HCT116 (cell line): ENCODE results near the gene CXXC5.

ENCODE experiments used
- CEBPB ChIP-seq: IDR thresholded peaks from 2 replicates; pipeline ENCODE4 v1.6.1; 2012; ENCODE audit warnings: low read depth
- CTCF ChIP-seq, 3 experiments: fragments of 200-600 bp in 1 of 3; sonication (generic) in 1 of 3; IDR thresholded peaks in 2 of 3; conservative IDR thresholded peaks in 1 of 3; 2 replicates each; pipeline ENCODE4 v1.5.1; 2012 to 2017; ENCODE audit warnings: low read depth in 2 of 3, low read length in 2 of 3, antibody characterized with exemption in 1 of 3, borderline replicate concordance in 1 of 3, control low read depth in 1 of 3, mild to moderate bottlenecking in 1 of 3, mixed read lengths in 1 of 3, mixed run types in 1 of 3, moderate library complexity in 1 of 3; ENCODE audit not compliant: insufficient read depth in 1 of 3
- EGR1 ChIP-seq: IDR thresholded peaks from 2 replicates; pipeline ENCODE4 v1.6.1; 2012; ENCODE audit warnings: low read depth
- ELF1 ChIP-seq: IDR thresholded peaks from 2 replicates; pipeline ENCODE4 v1.6.1; 2012; ENCODE audit warnings: low read depth, borderline replicate concordance
- EZH2 ChIP-seq: fragments of 200-600 bp; sonication (generic); IDR thresholded peaks from 2 replicates; pipeline ENCODE4 v1.6.1; 2017; ENCODE audit warnings: antibody characterized with exemption, mixed run types
- MAX ChIP-seq: IDR thresholded peaks from 2 replicates; pipeline ENCODE4 v1.6.1; 2012
- POLR2A ChIP-seq: IDR thresholded peaks from 2 replicates; pipeline ENCODE4 v1.7.0; 2011; ENCODE audit warnings: borderline replicate concordance; ENCODE audit not compliant: insufficient read depth, insufficient read length; ENCODE audit errors: extremely low read depth
- REST ChIP-seq: IDR thresholded peaks from 2 replicates; pipeline ENCODE4 v1.6.1; 2012; ENCODE audit warnings: low read depth
- SIN3A ChIP-seq: IDR thresholded peaks from 2 replicates; pipeline ENCODE4 v1.6.1; 2012; ENCODE audit warnings: low read depth
- YY1 ChIP-seq: IDR thresholded peaks from 2 replicates; pipeline ENCODE4 v1.6.1; 2011; ENCODE audit warnings: low read length, low read depth, moderate library complexity, mild to moderate bottlenecking; ENCODE audit not compliant: insufficient replicate concordance; ENCODE audit errors: extremely low read depth

- TF ChIP-seq MAX: no peak
- no peak for TF ChIP-seq CEBPB
- TF ChIP-seq CTCF (IDR thresholded peaks at IDR 0.05 in 2 of 3, conservative IDR thresholded peaks at IDR 0.05 in 1 of 3; ENCODE audit: borderline replicate concordance in 1 of 3, insufficient read depth in 1 of 3, low read depth in 2 of 3, low read length in 2 of 3): no peak
- TF ChIP-seq EZH2: no peak
- TF ChIP-seq POLR2A: no peak
- no peak for TF ChIP-seq REST
- no peak for TF ChIP-seq ELF1
- TF ChIP-seq EGR1: no peak
- TF ChIP-seq YY1: no peak
- TF ChIP-seq SIN3A: no peak
Measured at GRCh38 chr5:139701056-139701741, 53.0 kb downstream of the CXXC5 start.
